Mucosa of descending colon (tissue), 3 donors: ENCODE measurements around the gene TELO2. TPM values are rescaled to one million over a fixed set of nuclear protein-coding genes. Genes with fewer than 3 reads are reported as not detected.

Source experiments
- ATAC-seq: fragments of 200-7000 bp; cut with Tn5 transposase; one replicate; pipeline ENCODE4 v1.9.1; 2020; ENCODE audit warnings: mild to moderate bottlenecking, moderate library complexity
- DNase-seq, 3 donors: peaks; one replicate each; pipeline ENCODE4 v3.0.0-alpha.2; 2020
- H3K36me3 ChIP-seq: fragments of 200-600 bp; one replicate; pipeline ENCODE4 v1.8.0; 2021; ENCODE audit warnings: low read depth, mild to moderate bottlenecking
- H3K4me1 ChIP-seq: fragments of 200-600 bp; one replicate; pipeline ENCODE4 v1.8.0; 2021; ENCODE audit warnings: low read depth, mild to moderate bottlenecking
- H3K4me3 ChIP-seq: fragments of 200-600 bp; one replicate; pipeline ENCODE4 v1.8.0; 2021; ENCODE audit warnings: mild to moderate bottlenecking
- H3K9me3 ChIP-seq: fragments of 200-600 bp; one replicate; pipeline ENCODE4 v1.8.0; 2021; ENCODE audit warnings: mild to moderate bottlenecking
- CTCF ChIP-seq: fragments of 200-600 bp; IDR thresholded peaks from one replicate; pipeline ENCODE4 v1.8.0; 2022; ENCODE audit warnings: antibody characterized with exemption, mild to moderate bottlenecking
- intact Hi-C, 2 donors: fragments of 100-400 bp; cut with DNase I in 1 of 2; cut with micrococcal nuclease in 1 of 2; formaldehyde crosslinking; loops; one replicate each; pipeline versions ENCODE4 v1.11.0 to v1.11.1; 2022; cut with DNase I, micrococcal nuclease
- total RNA-seq, 3 donors: library from RNA; stranded (reverse); fragmentation: NEBNext Ultra II Directional in 2 of 3; extraction: Animal tissue kit (Norgen Biotek cat#: 25700) in 2 of 3; gene quantifications; one replicate each; pipeline versions ENCODE4 v1.2.1 to v1.2.4, GENCODE V29; 2021 to 2023
- donor health status: DM: no; HTN: no; CAD: no; lungs with moderate emphysema.
- donor health status: DM: no; HTN: no; CAD: no.
- donor health status: DM: no; HTN: yes; CAD: no.

Gene TELO2
- total RNA-seq, 3 donors from 2014 or later, result 32.2 to 41.6 (median 37.8) TPM

GRCh38 chr16:1510272-1510671 is 17.1 kb downstream of the TELO2 start:
- no peak for ATAC-seq
- no peak for TF ChIP-seq CTCF
- H3K4me1 ChIP-seq, result no peaks in the 10 kb centered on the region
- intact Hi-C loops, result no loop called here
- no peak for DNase-seq
- peaks cover 6% of the 10 kb centered on the region for H3K9me3 ChIP-seq
- H3K36me3 ChIP-seq, result no peaks in the 10 kb centered on the region
- H3K4me3 ChIP-seq, result no peak overlapping the region

- Histone ChIP-seq H3K9me3 (peaks cover 6% of the 10 kb centered on the region), H3K4me1 (no peaks in the 10 kb centered on the region), H3K4me3 (no peak overlapping the region), H3K36me3 (no peaks in the 10 kb centered on the region)
- no peak for ATAC-seq
- intact Hi-C loops, result no loop called here
- no peak for DNase-seq
- no peak for TF ChIP-seq CTCF
Observed at GRCh38 chr16:1510941-1511351, 17.8 kb downstream of the TELO2 start.

- no peak for TF ChIP-seq CTCF
- peaks cover 6% of the 10 kb centered on the region for H3K9me3 ChIP-seq
- intact Hi-C loops, result no loop called here
- no peak overlapping the region for H3K4me3 ChIP-seq
- H3K36me3 ChIP-seq, result no peaks in the 10 kb centered on the region
- ATAC-seq, result no peak
- DNase-seq, result no peak
- no peaks in the 10 kb centered on the region for H3K4me1 ChIP-seq
Observed at GRCh38 chr16:1511662-1512569, 18.8 kb downstream of the TELO2 start.

GRCh38 chr16:1512774-1513173 is 19.6 kb downstream of the TELO2 start:
- no peak for DNase-seq
- TF ChIP-seq CTCF, result no peak
- ATAC-seq, result no peak
- Histone ChIP-seq H3K4me1 (no peaks in the 10 kb centered on the region), H3K36me3 (no peaks in the 10 kb centered on the region), H3K9me3 (peaks cover 6% of the 10 kb centered on the region), H3K4me3 (no peak overlapping the region)
- intact Hi-C loops, result no loop called here

GRCh38 chr16:1514507-1514906 is 21.3 kb downstream of the TELO2 start:
- ATAC-seq (no peak), DNase-seq (no peak)
- intact Hi-C loops, result no loop called here
- no peak overlapping the region for H3K4me3 ChIP-seq
- no peak for TF ChIP-seq CTCF
- peaks cover 6% of the 10 kb centered on the region for H3K9me3 ChIP-seq
- H3K36me3 ChIP-seq, result no peaks in the 10 kb centered on the region
- H3K4me1 ChIP-seq, result no peaks in the 10 kb centered on the region
